GM12872 (cell line): ENCODE data around the gene OTOG.

Experiments
- TF ChIP-seq, protein P1 (sequence below): IDR thresholded peaks from 3 replicates; pipeline ENCODE4 v1.5.1; 2011; ENCODE audit warnings: low read depth, mild to moderate bottlenecking, low read length, moderate library complexity; ENCODE audit not compliant: insufficient read depth

Gene OTOG

DNA sequence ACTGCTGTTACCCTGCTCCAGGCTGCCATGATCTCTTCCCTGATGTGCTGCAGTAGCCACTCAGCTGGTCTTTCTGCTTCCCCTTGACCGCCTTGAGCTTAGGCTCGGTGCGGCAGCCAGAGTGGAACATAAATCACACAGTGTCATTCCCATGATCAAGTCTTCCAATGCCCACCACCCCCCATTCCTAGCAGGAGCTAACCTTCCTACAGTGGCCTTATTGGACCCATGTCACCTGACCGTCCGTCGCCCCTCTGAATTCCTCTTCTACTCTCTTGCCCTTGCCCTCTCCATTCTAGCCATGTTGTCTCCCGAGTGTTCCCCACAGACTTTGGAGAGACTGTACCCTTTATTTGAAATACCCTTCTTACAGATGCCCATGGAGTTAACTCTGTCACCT, 43.4 kb downstream of the OTOG start:
- TF ChIP-seq, protein P1, sequence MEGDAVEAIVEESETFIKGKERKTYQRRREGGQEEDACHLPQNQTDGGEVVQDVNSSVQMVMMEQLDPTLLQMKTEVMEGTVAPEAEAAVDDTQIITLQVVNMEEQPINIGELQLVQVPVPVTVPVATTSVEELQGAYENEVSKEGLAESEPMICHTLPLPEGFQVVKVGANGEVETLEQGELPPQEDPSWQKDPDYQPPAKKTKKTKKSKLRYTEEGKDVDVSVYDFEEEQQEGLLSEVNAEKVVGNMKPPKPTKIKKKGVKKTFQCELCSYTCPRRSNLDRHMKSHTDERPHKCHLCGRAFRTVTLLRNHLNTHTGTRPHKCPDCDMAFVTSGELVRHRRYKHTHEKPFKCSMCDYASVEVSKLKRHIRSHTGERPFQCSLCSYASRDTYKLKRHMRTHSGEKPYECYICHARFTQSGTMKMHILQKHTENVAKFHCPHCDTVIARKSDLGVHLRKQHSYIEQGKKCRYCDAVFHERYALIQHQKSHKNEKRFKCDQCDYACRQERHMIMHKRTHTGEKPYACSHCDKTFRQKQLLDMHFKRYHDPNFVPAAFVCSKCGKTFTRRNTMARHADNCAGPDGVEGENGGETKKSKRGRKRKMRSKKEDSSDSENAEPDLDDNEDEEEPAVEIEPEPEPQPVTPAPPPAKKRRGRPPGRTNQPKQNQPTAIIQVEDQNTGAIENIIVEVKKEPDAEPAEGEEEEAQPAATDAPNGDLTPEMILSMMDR: no peak

DNA sequence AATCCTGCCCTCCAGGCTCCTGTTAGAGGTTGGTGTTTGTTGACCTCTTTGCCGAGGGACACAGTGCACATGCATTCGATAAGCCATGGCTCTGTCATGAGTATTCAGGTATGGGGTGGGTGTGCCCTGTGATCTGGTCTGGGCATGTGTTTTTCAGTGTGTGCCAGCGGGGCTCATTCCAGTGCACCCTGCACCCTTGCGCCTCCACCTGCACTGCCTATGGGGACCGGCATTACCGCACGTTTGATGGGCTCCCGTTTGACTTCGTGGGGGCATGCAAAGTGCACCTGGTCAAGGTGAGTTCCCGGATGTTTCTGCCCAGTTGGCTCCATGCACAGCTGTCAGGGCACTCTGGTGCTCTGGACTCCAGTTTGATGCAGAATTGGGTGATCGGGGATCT, 44.2 kb downstream of the OTOG start:
- TF ChIP-seq, protein P1: no peak

GRCh38 chr11:17593466-17594245, 46.6 kb downstream of the OTOG start:
- TF ChIP-seq, protein P1: peak; percentile 10; the same call in 1 of the 3 replicates

- TF ChIP-seq, protein P1: no peak
Measured at GRCh38 chr11:17594686-17595192, 47.7 kb downstream of the OTOG start.

- TF ChIP-seq, protein P1: no peak
Measured at GRCh38 chr11:17595526-17596309, 48.7 kb downstream of the OTOG start.

DNA sequence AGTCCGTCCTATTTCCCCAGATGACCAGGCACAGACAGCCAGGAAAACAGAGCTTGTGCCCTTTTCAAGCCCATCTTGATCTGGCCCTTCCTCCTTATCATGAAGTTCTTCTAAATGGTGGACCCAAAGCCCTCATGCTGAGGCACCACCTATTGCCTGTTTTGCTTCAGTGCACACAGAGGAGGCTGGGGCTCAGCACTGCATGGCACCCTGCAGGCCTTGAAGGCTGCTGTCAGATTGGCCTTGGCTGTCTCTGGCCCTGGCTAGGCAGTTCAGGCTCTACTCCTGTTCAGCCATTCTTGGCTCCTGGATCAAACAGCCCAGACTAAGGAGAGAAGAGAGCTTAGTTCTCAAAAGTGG, 49.2 kb downstream of the OTOG start:
- TF ChIP-seq, protein P1: no peak

DNA sequence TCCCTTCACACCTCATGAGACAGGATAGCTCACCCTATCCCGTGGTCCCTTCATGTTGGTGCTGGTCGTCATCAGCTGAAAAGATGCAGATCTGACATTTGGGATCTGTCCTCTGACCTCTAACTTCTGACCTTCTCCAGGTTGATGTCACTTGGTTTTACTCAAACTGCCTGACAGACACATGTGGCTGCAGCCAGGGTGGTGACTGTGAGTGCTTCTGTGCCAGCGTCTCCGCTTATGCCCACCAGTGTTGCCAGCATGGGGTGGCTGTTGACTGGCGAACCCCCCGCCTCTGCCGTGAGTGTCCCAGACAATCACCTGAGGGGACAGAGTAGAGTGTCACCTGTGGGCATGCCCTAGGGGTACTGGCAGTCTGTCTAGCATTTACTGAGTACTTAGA, 49.7 kb downstream of the OTOG start:
- TF ChIP-seq, protein P1: no peak
